Heart right ventricle (tissue), 16 donors: Measurements from ENCODE around the gene MAD1L1. TPM values are rescaled to one million over a fixed set of nuclear protein-coding genes. Genes with fewer than 3 reads are reported as not detected.

ENCODE experiments used
- ATAC-seq, 8 donors: fragments of 200-7000 bp; cut with Tn5 transposase; one replicate each; pipeline ENCODE4 v1.9.1; 2020; ENCODE audit warnings: mild to moderate bottlenecking in 8 of 8, moderate library complexity in 8 of 8, moderate number of reproducible peaks in 1 of 8
- DNase-seq, 2 donors: peaks; one replicate each; pipeline ENCODE4 v3.0.0-alpha.2; 2020
- H3K27ac ChIP-seq, 10 donors: fragments of 200-600 bp; sonication (generic) in 2 of 10; one replicate each; pipeline versions ENCODE4 v1.5.0 to v1.8.0; 2020 to 2022; ENCODE audit warnings: mild to moderate bottlenecking in 3 of 10
- H3K27me3 ChIP-seq, 7 donors: fragments of 200-600 bp; one replicate each; pipeline ENCODE4 v1.8.0; 2021 to 2022; ENCODE audit warnings: mild to moderate bottlenecking in 2 of 7
- H3K36me3 ChIP-seq, 9 donors: fragments of 200-600 bp; sonication (generic) in 1 of 9; one replicate each; pipeline versions ENCODE4 v1.5.0 to v1.8.0; 2020 to 2022; ENCODE audit warnings: mild to moderate bottlenecking in 2 of 9
- H3K4me1 ChIP-seq, 9 donors: fragments of 200-600 bp; sonication (generic) in 1 of 9; one replicate each; pipeline versions ENCODE4 v1.5.0 to v1.8.0; 2020 to 2022; ENCODE audit warnings: mild to moderate bottlenecking in 4 of 9
- H3K4me3 ChIP-seq, 10 donors: fragments of 200-600 bp; sonication (generic) in 2 of 10; one replicate each; pipeline versions ENCODE4 v1.5.0 to v1.8.0; 2020 to 2022; ENCODE audit warnings: mild to moderate bottlenecking in 7 of 10, moderate library complexity in 2 of 10
- H3K9me3 ChIP-seq, 11 donors: fragments of 200-600 bp in 10 of 11; sonication (generic) in 2 of 11; one replicate each; pipeline versions ENCODE4 v1.5.0 to v1.8.0; 2013 to 2022; ENCODE audit warnings: mild to moderate bottlenecking in 2 of 11, control low read depth in 1 of 11, moderate library complexity in 1 of 11
- WGBS, 2 donors: extraction: QIAGEN DNeasy Blood & Tissue Kit; methylation state at CpG; one replicate each; pipeline ENCODE4 v1.1.7; 2013; ENCODE audit warnings: inconsistent platforms in 1 of 2; 5-methylcytosine and 5-hydroxymethylcytosine counted together
- intact Hi-C, 10 donors: fragments of 100-400 bp; cut with DNase I; formaldehyde crosslinking; loops; one replicate each; pipeline versions ENCODE4 v1.11.1 to v1.14.2; 2022
- polyA plus RNA-seq, 2 donors: library from polyadenylated mRNA; stranded (reverse); fragments of 200-250 nt; gene quantifications; one replicate each; pipeline ENCODE4 v1.2.3, GENCODE V29; 2013
- total RNA-seq, 10 donors: library from RNA; stranded (reverse); fragmentation: NEBNext Ultra II Directional in 3 of 10; extraction: Animal tissue kit (Norgen Biotek cat#: 25700) in 3 of 10; gene quantifications; one replicate each; pipeline versions ENCODE4 v1.2.1 to v1.2.4, GENCODE V29; 2021 to 2023
- TF ChIP-seq, protein P1 (sequence below), 9 donors: fragments of 200-600 bp; sonication (generic) in 2 of 9; IDR thresholded peaks; one replicate each; pipeline versions ENCODE4 v1.5.0 to v1.8.0; 2021 to 2022; ENCODE audit warnings: antibody characterized with exemption in 9 of 9, mild to moderate bottlenecking in 5 of 9, moderate library complexity in 1 of 9
- donor health status: Arrhythmogenic right ventricular cardiomyopathy.
- donor health status: ischemic (EF 13 %, LVEDD 7.1; RV severe dilation, severe dysfunction).
- donor health status: healthy with polysubstance abuse.
- donor health status: DM: no; HTN: yes; CAD: no.
- donor health status: DM: no; HTN: no; CAD: no.
- donor health status: ischemic (EF 25% LVEDD 6.9; RV normal size, moderate dysfunction).
- donor health status: ischemic (EF 25% LVEDD 5.7; RV mildly dilated, moderate dysfunction).
- donor health status: healthy.
- donor health status: DM: yes; HTN: yes; CAD: no.
- donor health status: Ischemic cardiomyopathy.
- donor health status: ischemic (EF 35%, LVEDD 5.7; RV mildly dilated, moderate dysfunction).
- donor health status: nonischemic (EF 11% LVEDD 7.7; RV severe dilation, severe dysfunction).
- donor health status: DM: yes; HTN: yes; CAD: no.
- donor health status: PGD.
- donor health status: ischemic (EF 29% LVEDD 5.4; RV normal size, mild dysfunction).
- donor health status: nonischemic (EF 23%, LVEDD 6.1; RV moderate dilation, normal function).

Gene MAD1L1
- total and polyA plus RNA-seq, 12 donors, result 13.8 to 46.8 (median 20.2) TPM

DNA sequence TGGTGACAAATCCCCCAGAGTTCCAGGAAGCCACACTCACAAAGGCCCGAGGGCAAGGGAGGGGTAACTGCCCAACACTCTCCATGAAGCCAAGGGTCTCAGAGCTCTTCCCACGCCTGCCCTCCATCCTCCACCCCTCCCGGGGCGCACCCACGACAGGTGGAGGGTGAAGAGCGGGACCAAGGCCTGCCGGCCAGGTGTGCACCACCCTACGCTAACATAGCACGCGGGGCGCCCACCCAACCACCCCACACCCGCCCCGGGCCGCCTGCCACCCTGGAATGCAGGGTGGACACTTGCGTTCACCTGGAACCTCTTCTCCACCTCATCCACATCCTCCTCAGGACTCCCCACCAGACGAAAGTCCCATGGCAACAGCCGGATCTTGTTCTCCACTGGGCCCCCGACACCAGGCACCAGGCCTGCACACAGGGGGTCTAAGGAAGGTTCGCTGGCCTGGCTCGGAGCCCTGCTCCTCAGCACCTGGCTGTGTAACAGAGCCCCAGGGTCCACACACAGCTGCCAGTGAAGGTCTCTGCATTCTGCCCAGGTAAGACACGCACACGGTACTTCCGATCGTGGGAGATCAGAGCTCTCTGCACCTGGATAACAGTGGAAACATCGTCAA, 32.7 kb downstream of the MAD1L1 start:
- ATAC-seq, result no peak
- Histone ChIP-seq H3K27ac (no peak overlapping the region), H3K4me1 (peaks cover 8 to 42% (median 26%) of the 10 kb centered on the region in 9 donors), H3K4me3 (no peak overlapping the region), H3K36me3 (peaks cover 0 to 40% (median 11%) of the 10 kb centered on the region in 9 donors), H3K27me3 (no peaks in the 10 kb centered on the region), H3K9me3 (peaks cover 0 to 12% (median 0%) of the 10 kb centered on the region in 11 donors)
- 95% methylated on average over 25 of the region's 25 CpGs for WGBS, 2 donors
- intact Hi-C loops, result loop anchor here (5.0 to 10.0 kb wide), 9 partner anchors 88 to 615 kb away; partner anchors contain the start of gene ELFN1 (in 1 of the 10)
- DNase-seq, result no peak
- TF ChIP-seq, protein P1, sequence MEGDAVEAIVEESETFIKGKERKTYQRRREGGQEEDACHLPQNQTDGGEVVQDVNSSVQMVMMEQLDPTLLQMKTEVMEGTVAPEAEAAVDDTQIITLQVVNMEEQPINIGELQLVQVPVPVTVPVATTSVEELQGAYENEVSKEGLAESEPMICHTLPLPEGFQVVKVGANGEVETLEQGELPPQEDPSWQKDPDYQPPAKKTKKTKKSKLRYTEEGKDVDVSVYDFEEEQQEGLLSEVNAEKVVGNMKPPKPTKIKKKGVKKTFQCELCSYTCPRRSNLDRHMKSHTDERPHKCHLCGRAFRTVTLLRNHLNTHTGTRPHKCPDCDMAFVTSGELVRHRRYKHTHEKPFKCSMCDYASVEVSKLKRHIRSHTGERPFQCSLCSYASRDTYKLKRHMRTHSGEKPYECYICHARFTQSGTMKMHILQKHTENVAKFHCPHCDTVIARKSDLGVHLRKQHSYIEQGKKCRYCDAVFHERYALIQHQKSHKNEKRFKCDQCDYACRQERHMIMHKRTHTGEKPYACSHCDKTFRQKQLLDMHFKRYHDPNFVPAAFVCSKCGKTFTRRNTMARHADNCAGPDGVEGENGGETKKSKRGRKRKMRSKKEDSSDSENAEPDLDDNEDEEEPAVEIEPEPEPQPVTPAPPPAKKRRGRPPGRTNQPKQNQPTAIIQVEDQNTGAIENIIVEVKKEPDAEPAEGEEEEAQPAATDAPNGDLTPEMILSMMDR (IDR thresholded peaks at IDR 0.05), result no peak

DNA sequence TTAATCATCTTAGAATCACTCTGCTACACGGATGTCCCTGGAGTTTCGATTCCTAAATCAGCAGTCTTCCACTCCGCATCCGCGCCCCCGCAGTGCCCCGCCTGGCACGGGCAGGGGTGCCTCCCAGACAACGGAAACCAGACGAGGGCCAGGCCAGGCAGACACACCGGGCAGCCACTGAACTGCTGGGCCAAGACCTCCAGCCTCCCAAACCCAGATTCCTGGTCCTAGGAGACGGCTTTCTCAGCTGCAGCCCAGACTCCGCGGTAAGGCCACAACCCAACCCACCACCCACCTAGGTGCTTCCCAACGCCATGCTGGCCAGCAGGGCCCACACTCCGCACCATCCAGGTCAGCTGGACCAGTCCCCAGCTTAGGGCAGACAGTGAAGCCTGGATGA, 33.2 kb downstream of the MAD1L1 start:
- Histone ChIP-seq H3K27ac (no peak overlapping the region), H3K4me3 (no peak overlapping the region), H3K9me3 (peaks cover 0 to 13% (median 0%) of the 10 kb centered on the region in 11 donors), H3K27me3 (no peaks in the 10 kb centered on the region), H3K4me1 (peaks cover 8 to 44% (median 28%) of the 10 kb centered on the region in 9 donors), H3K36me3 (peaks cover 0 to 40% (median 11%) of the 10 kb centered on the region in 9 donors)
- ATAC-seq, result no peak
- 95 to 97% methylated on average over 16 of the region's 16 CpGs for WGBS, 2 donors
- intact Hi-C loops, result loop anchor here in 4 of 10 donors (5.0 to 10.0 kb wide), 3 partner anchors 87 to 97 kb away; no protein-coding TSS in a partner anchor
- no peak for DNase-seq
- TF ChIP-seq, protein P1 (IDR thresholded peaks at IDR 0.05), result no peak

DNA sequence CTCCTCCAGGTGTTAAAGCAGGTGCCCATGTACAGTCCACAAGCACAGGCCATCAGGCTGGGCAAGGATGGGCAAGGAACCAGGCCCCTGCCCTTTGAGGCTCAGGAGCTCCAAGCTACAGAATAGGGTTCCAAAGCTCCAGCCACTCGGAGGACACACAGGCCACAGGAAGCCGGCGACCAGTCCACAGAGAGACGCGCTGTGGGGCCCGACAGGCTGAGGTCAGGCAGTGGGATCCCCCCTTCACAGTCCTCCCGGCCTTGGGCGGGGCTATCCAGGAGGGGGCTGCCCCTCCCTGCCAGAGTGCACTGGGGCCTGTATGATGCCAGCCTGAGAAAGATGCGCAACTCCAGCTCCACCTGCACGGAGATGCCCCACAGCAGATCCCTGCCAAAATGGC, 34.0 kb downstream of the MAD1L1 start:
- H3K36me3 ChIP-seq, result peaks cover 0 to 40% (median 11%) of the 10 kb centered on the region in 9 donors
- TF ChIP-seq, protein P1 (IDR thresholded peaks at IDR 0.05), result no peak
- H3K4me1 ChIP-seq, result peaks cover 8 to 37% (median 26%) of the 10 kb centered on the region in 9 donors
- no peak overlapping the region for H3K4me3 ChIP-seq
- peaks cover 0 to 13% (median 0%) of the 10 kb centered on the region in 11 donors for H3K9me3 ChIP-seq
- no peak for DNase-seq
- WGBS, 2 donors, result 87 to 95% methylated on average over 10 of the region's 10 CpGs
- no peaks in the 10 kb centered on the region for H3K27me3 ChIP-seq
- H3K27ac ChIP-seq, result no peak overlapping the region
- intact Hi-C loops, result loop anchor here in 4 of 10 donors (5.0 to 10.0 kb wide), 3 partner anchors 86 to 96 kb away; no protein-coding TSS in a partner anchor
- no peak for ATAC-seq

DNA sequence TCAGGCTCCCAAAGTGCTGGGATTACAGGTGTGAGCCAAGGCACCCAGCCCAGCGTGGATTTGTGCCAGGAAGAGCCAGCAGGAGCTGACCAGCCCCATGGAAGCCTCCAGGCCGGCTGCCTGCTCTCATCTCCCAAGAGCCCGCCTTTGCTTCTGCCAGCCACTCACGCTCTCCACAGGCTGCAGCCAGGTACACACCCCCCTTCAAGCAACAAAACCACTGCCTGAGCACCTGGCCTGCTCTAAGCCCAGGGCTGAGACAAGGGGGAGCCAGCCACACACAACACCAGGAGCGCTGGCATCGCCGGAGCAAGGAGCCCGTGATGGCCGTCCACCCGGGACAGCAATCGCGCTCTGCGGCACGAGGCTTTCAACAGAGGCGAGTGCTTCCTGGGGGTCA, 34.5 kb downstream of the MAD1L1 start:
- H3K4me3 ChIP-seq, result no peak overlapping the region
- H3K27me3 ChIP-seq, result no peaks in the 10 kb centered on the region
- peak overlapping the region in 1 of 10 donors; percentile 15 for H3K27ac ChIP-seq
- H3K36me3 ChIP-seq, result peaks cover 0 to 40% (median 11%) of the 10 kb centered on the region in 9 donors
- DNase-seq, result no peak
- peaks cover 0 to 13% (median 0%) of the 10 kb centered on the region in 11 donors for H3K9me3 ChIP-seq
- 87 to 92% methylated on average over 15 of the region's 15 CpGs for WGBS, 2 donors
- peaks cover 6 to 31% (median 22%) of the 10 kb centered on the region in 9 donors for H3K4me1 ChIP-seq
- intact Hi-C loops, result loop anchor here in 4 of 10 donors (5.0 to 10.0 kb wide), 3 partner anchors 86 to 96 kb away; no protein-coding TSS in a partner anchor
- TF ChIP-seq, protein P1 (IDR thresholded peaks at IDR 0.05), result no peak
- peak in 1 of 8 donors; percentile 16 for ATAC-seq
